ENCODE results near the gene DOCK6. TPM values are rescaled to one million over a fixed set of nuclear protein-coding genes. Genes with fewer than 3 reads are reported as not detected.
A peak's percentile ranks its signal among the peaks of the same experiment; 100 is the strongest.
"Not testable (repeated sequence)": the region's sequence is repeated elsewhere in the genome, so short reads cannot be mapped to it uniquely, and the experiment has no call there.

The DOCK6 gene
- total RNA-seq, 1 donor from 2014 or later: 56.1 TPM

DNA sequence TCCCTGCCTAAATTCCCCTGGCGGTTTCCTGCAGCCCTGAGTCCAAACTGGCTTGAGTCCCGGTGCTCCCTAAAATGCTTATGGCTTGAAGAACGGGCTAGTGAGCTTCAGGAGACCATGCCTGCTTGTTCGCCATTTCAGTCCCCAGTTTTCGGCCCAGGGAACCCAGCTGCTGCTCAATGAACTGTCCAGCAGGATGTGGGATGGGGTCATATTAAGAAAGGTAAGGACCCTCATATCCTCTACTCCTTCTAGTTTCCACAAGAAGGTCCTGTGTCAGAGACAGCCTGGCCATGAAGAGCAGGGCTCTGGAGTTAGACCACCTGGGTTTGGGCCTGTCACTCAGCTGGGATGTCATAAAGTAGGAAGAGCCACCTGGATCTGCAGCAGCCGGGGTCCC, 89.7 kb downstream of the DOCK6 start:
- no peak for DNase-seq (ENCODE audit: low read depth in 2 of 2)

DNA sequence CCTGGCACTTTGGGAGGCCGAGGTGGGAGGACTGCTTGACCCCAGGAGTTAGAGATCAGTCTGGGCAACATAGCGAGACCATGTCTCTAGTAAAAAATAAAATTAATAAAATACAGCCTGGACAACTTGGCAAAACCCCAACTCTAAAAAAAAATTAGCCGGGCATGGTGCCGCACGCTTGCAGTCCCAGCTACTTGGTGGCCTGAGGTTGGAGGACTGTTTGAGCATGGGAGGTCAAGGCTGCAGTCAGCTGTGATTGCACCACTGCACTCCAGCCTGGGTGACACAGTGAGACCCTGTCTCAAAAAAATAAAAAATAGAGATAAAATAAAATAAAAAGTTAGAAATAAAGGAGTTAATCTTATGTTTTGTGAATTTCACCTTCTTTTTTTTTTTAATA, 91.2 kb downstream of the DOCK6 start:
- no peak for DNase-seq (ENCODE audit: low read depth in 2 of 2)

DNA sequence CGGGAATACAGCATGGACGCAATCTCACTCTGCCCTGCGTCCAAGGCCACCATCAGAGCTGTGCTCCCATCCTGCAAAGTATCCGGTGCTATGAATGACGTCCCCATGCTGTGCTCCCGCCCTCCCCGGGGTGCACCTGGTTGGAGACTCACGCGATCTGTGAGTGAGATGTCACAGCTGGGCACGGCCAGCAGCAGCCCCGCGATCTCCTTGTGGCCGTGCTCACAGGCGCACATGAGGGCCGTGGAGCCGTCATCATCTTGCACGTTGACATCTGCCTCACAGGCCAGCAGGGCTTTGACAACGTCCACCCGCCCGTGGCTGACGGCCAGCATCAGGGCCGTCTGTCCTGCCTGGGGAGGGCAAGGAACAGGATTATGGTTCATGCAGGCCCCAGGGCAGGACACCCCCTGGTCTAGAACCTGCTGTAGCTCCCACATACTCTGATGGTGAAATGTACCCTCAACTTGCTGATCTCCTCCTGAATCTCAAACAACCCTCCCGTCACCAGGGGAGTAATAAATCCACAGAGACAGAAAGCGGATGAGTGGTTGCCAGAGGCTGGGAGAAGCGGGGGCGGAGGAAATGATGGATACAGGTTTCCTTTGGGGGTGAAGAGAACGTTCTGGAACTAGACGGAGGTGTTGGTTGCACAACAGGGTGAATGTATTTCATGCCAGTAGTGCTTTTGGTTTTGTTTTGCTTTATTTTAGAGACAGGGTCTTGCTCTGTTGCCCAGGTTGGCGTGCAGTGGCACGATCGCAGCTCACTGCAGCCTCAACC, 92.2 kb downstream of the DOCK6 start:
- peak; percentile 48 to 79 for DNase-seq (ENCODE audit: low read depth in 2 of 2)

DNA sequence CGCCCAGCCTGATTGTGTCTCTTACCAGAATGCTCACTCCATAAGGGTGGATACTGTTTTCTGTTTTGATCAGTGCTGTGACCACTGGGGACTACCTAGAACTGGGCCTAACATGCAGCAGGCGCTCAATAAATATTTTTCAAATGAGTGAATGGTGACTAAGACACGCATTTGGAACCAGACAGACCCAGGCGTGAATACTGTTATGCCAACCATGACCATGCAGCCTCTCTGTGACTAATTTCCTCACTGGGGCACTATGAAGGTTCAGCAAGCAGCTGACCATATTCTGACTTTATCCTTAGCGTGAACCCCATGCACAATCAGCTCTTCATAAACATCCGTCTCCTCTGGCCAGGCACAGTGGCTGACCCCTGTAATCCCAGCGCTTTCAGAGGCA, 93.8 kb downstream of the DOCK6 start:
- DNase-seq (ENCODE audit: low read depth in 2 of 2): peak; percentile 89 to 99

DNA sequence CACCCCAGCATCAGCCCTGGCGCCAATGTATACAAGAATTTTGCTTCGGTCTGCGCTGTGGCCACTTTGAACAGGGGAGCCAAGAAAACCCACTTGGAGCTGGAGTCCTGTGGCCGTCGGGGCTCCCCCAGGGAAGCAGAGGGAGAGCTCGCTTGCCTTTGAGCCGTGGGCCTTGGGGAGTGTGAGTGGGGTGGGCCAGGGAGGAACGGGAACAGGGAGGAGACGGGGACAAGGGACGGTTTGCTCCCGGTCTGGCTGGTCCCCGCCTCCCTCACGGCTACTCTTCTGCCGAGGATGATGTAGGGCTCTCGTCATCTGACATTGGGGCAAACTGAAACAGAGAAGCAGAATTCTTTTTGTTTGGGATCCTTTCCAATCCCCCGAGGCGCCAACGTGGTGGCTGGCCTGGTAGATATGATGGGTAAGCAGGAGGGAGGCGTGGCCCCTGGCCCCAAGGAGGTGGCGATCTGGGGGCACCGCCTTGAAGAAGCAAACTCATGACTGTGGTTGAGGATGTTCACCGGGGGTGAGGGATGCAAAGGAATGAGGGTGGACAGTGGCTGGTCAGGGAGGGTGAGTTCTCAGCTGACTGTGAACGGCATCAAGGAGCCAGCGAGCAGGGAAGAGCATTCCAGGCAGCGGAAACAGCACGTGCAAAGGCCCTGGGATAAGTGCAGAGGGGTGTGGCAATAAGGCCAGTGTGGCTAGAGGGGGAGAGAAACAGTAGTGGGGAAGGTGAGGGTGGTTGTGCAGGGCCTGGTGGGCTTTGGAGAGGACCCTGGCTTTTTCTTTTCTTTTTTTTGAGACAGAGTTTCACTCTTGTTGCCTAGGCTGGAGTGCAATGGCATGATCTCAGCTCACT, 95.8 kb downstream of the DOCK6 start:
- DNase-seq (ENCODE audit: low read depth in 2 of 2): no peak

DNA sequence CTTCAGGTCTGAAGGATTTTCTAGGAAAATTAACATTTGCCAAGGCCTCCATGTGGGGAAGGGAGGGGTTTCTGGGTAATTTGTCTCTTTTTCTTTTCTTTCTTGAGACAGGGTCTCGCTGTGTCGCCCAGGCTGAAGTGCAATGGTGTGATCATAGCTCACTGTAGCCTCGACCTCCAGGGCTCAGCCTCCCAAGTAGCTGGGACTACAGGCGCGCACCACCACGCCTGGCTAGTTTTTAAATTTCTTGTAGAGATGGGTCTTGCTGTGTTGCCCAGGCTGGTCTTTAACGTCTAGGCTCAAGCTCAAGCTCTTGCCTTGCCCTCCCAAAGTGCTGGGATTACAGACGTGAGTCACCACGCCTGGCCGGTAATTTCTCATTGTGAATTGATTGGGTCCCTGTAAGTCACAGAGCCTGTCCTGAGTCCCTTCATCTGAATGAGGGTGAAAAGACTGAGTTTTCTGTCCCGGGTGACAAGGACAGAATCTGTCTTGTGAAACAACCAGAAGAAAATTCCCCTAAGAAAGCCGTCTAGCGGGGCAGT, 96.8 kb downstream of the DOCK6 start:
- DNase-seq (ENCODE audit: low read depth in 2 of 2): peak in 1 of 2 donors; percentile 29

DNA sequence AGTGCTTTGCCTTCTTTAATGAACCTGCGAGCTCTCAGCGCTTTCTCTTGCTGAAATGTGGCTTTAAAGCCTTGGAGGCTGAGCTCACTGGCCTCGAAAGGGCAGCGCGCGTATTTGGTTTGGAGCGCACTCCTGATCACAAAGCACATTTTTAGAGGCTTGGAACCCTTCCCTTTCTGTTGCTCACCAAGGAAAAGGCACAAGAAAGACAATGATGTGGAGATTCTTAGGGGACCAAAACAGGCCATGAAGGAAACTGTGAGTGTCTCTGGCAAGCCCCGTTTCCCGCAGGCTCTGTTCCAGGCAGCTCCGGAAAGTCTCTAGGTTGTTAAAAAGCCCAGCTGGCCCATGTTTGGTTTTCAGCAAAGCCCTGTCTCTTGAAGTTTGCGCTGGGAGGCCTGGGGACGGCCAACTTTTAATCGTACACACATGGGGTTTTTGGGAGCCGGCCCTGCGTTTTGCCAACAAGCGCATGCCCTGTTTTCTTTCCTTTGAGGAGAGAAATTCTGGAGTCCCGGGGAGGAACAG, 97.4 kb downstream of the DOCK6 start:
- peak in 1 of 2 donors; percentile 56 for DNase-seq (ENCODE audit: low read depth in 2 of 2)

DNA sequence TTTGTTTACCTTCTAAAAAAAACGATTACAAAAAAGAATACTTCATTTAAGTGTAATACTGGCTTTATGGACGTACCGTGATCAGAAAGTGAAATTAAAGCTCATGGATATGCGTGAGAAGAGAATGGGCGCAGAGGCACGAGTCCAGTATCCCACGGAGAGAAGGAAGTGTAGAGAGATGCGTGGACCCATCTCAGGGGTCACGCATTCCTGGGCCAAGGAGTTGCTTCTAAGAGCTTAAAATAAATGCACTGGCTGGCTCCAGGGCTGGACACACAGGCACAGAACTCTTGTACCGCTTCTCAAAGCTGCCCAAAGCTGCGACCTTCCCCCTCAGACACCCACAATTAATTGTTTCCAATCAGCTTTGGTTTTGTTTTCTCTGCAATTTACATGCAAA, 98.0 kb downstream of the DOCK6 start:
- no peak for DNase-seq (ENCODE audit: low read depth in 2 of 2)

DNA sequence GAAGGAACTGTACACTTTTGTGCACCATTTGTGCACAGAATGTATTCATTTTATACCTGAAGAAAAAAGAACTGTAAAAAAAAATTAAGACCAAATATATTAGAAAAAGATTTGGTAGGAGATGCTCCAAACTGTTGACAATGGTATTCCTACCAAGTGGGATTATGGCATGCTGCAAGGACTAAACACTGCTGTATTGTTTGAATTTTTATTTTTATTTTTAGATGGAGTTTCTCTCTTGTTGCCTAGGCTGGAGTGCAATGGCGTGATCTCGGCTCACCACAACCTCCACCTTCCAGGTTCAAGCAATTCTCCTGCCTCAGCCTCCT, 101.9 kb downstream of the DOCK6 start:
- not testable (repeated sequence) for DNase-seq (ENCODE audit: low read depth in 2 of 2)

DNA sequence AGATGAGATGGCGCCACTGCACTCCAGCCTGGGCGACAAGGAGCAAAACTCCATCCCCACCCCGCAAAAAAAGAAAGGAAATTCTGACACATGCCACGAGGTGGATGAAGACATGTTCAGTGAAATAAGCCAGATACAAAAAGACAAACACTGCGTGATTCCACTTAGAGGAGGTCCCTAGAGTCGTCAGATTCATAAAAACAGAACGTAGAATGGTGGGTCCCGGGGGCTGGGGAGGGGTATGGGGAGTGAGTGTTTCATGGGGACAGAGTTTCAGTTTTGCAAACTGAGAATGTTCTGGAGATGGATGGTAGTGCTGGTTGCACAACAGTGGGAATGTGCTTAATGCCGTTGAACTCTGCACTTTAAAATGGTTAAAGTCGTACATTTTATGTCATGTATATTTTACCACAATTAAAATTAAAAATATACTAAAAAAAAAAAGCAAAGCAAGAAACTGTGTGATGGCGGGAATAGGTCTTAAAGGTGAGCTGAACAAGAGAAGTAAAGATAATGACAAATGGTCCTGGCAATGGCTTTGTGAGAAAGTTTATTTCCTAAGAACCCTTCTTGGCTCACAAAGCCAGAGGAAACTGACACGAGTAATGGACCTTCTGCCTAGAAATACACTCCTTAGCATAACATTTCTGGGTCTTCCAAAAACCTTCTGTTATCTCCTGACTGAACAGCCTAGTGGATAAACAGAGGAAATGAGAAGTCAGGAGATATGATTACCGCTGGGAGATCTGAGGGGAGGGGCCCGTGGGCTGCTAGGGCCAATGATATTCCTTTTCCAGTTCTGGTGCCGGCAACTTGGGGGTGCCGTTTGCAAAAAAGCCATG, 102.5 kb downstream of the DOCK6 start:
- peak in 1 of 2 donors; percentile 64 for DNase-seq (ENCODE audit: low read depth in 2 of 2)

DNA sequence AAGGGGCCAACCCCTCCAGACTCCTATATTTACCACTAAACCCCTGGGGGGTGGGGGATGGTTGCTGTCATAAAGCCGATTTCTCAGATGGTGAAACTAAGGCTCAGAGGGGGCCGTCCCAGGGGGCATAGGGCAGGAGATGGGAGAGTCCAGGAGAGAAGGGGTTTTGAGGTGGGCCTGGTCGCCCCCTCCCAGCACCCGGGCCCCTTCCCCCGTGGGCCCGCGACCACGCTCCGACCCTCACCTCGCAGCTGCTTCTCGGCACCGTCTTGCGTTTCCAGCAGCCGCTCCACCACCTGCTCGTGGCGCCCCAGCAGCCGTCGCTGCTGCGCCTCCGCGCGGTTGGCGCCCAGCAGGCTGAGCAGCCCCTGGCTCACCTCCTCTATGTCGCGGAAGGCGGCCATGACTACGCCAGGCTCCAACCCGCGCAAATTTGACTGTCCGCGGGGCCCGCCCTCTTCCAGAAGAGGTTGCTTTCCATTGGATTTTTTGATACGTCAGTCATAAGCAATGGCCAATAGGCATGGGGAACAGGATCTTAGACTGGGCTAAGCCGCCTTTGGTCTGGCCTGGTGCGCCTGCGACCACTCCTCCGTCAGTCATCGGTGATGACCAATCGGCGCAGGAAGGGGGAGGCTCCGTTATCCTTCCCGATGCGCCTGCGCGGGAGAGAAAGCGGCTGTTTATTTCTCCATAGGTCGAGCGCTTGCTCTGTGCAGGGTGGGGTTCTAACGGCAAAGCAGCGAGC, 106.8 kb downstream of the DOCK6 start, which contains the start of gene SPC24:
Gene SPC24, minus strand, starts transcription at position 410 of the 748 bp plus-strand sequence. Its CDS starts 6 bp downstream, at position 404.
- peak; percentile 99 for DNase-seq (ENCODE audit: low read depth in 2 of 2)

DNA sequence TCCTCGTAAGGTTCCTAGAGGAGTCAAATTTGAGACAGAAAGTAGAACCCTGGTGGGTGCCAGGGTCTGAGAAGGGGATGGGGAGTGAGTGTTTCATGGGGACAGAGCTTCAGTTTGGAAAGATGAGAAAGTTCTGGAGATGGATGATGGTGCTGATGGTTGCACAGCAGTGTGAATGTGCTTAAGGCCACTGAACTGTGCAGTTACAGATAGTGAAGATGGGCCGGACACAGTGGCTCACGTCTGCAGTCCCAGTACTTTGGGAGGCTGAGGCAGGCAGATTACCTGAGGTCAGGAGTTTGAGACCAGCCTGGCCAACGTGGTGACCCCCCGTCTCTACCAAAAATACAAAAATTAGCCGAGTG, 107.7 kb downstream of the DOCK6 start:
- DNase-seq (ENCODE audit: low read depth in 2 of 2): no peak

DNA sequence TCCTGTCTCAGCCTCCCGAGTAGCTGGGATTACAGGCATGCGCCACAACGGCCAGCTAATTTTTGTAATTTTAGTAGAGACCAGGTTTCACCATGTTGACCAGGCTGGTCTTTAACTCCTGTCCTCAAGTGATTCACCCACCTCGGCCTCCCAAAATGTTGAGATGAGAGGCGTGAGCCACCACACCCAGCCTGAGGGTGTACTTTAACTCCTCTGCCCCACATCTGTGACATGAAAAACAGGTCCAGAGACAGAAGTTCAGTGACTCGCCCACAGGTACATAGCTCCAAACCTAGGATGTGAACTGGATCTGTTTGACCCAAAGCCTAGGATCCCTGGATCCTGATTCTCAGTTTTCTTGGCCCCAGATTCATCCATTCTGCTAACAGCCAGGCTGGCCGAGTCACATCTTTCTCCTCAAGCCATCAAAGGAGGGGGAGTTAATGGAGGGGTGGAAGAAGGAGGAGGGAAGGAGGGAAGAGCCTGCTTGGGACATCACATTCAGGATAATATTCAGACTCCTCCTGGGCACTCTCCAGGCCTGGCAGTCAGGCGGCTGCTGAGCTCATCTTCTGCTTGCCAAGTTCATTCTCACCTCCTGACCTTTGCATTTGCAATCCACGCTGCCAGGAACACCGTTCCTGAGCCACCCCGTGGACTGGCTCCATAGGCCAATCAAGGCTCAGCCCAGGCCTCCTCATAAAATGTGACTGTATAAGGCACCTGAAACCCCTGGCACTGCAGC, 109.8 kb downstream of the DOCK6 start:
- DNase-seq (ENCODE audit: low read depth in 2 of 2): peak; percentile 85 to 92

DNA sequence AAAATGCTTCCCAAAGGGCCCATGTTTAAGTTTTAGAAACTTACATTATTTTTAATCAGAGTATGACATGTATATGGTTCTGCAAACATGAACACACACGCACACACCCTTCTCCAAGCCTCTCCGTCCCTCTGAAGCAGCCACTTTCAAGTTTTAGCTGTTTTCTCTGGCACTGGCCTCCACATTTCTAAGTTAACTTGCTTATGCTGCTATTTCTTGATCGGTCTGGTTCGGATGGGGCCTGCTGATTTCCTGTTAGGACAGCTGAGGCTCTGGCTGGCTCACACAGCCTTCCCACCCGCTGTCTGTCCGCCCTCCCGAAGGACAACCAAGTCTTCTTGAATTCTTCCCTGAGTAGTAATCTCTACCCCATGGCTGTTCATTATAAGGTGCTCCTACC, 111.1 kb downstream of the DOCK6 start:
- no peak for DNase-seq (ENCODE audit: low read depth in 2 of 2)

Other genes starting within 250 kb of the DOCK6 start
- gene LDLR, start 173.1 kb downstream of the DOCK6 start, total RNA-seq: 62.2 and 86.4 TPM in 2 replicates
- 31.1 and 80.0 TPM in 2 replicates for gene SPC24, start 106.7 kb downstream of the DOCK6 start, total RNA-seq
- 45.6 and 127 TPM in 2 replicates for gene KANK2, start 65.0 kb downstream of the DOCK6 start, total RNA-seq
- not detected in 2 replicates for gene ANGPTL8, start 22.9 kb downstream of the DOCK6 start, total RNA-seq
- not detected in 2 replicates for gene TSPAN16, start 33.6 kb upstream of the DOCK6 start, total RNA-seq
- gene RAB3D, start 77.1 kb upstream of the DOCK6 start, total RNA-seq: 34.7 and 35.5 TPM in 2 replicates
- 77.7 and 127 TPM in 2 replicates for gene TMEM205, start 83.7 kb upstream of the DOCK6 start, total RNA-seq
- gene CCDC159, start 84.0 kb upstream of the DOCK6 start, total RNA-seq: 3.9 and 7.0 TPM in 2 replicates
- gene PLPPR2, start 92.9 kb upstream of the DOCK6 start, total RNA-seq: 4.2 and 10.1 TPM in 2 replicates
- gene SWSAP1, start 112.1 kb upstream of the DOCK6 start, total RNA-seq: 1.0 and 1.1 TPM in 2 replicates
- 4.2 and 6.8 TPM in 2 replicates for gene EPOR, start 121.8 kb upstream of the DOCK6 start, total RNA-seq
- gene RGL3, start 156.8 kb upstream of the DOCK6 start, total RNA-seq: 0.63 and 0.64 TPM in 2 replicates
- under 0.01 and 0.13 TPM in 2 replicates for gene ODAD3, start 172.6 kb upstream of the DOCK6 start, total RNA-seq
- 101 and 136 TPM in 2 replicates for gene PRKCSH, start 173.1 kb upstream of the DOCK6 start, total RNA-seq
- gene ELAVL3, start 218.5 kb upstream of the DOCK6 start, total RNA-seq: not detected in 2 replicates
- 5.3 and 5.4 TPM in 2 replicates for gene ZNF653, start 243.3 kb upstream of the DOCK6 start, total RNA-seq

Data from dermis microvascular lymphatic vessel endothelial cell (primary cell).